Measurements from ENCODE around the gene DDIAS. TPM values are rescaled to one million over a fixed set of nuclear protein-coding genes. Genes with fewer than 3 reads are reported as not detected.

DDIAS gene
- total and polyA plus RNA-seq, 10 of the 15 experiments (the other 5 are each of a cell fraction or from before 2014, with no cell fraction given) = 6.9 to 27.8 (median 12.9) TPM

DNA sequence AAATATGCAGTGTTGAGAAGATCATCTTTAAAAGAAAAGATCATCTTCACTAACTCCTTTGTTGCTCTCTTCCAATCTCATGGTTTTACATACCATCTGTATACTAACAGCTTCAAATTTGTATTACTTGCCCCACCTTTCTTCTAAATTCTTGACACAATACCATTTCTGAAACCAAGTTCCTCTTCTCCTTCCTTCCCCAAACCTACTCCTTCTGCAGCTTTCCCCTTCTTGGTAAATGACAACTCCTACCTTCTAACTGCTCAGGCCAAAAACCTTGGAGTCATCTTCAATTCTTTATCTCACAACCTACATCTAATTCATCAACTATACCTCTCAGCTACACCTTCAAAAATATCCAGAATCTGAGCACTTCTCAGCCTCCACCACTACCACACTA lies 10.6 kb upstream of the DDIAS start:
- H2AFZ ChIP-seq (ENCODE audit: control insufficient read depth, low read depth, low read length) = no peak overlapping the region
- no peak overlapping the region for H3K9ac ChIP-seq (ENCODE audit: control insufficient read depth, insufficient read depth, low read length)
- CTCF ChIA-PET = interaction anchor here (2.1 to 7.7 kb wide), 2 partner anchors 11 to 23 kb away, joined by 8 to 46 read pairs; partner anchors contain the start of gene DDIAS
- RAD21 ChIA-PET (ENCODE audit: unreplicated experiment) = no interaction called here
- TF ChIP-seq KAT2A (conservative IDR thresholded peaks at IDR 0.05; ENCODE audit: control insufficient read depth, low read depth, low read length) (no peak), MTA3 (IDR thresholded peaks at IDR 0.05; ENCODE audit: borderline replicate concordance, low read length) (no peak), FOS (IDR thresholded peaks at IDR 0.05; ENCODE audit: borderline replicate concordance, extremely low read depth, insufficient read length) (no peak), RELA (IDR thresholded peaks at IDR 0.05; ENCODE audit: borderline replicate concordance, partially characterized antibody) (no peak), EZH2 (IDR thresholded peaks at IDR 0.05; ENCODE audit: borderline replicate concordance, control insufficient read depth, low read depth, low read length) (no peak), MEF2A (IDR thresholded peaks at IDR 0.05; ENCODE audit: insufficient read depth, low read depth, low read length) (no peak), MXI1 (IDR thresholded peaks at IDR 0.05; ENCODE audit: low read depth, low read length) (no peak)
- TF ChIP-seq, protein P1, sequence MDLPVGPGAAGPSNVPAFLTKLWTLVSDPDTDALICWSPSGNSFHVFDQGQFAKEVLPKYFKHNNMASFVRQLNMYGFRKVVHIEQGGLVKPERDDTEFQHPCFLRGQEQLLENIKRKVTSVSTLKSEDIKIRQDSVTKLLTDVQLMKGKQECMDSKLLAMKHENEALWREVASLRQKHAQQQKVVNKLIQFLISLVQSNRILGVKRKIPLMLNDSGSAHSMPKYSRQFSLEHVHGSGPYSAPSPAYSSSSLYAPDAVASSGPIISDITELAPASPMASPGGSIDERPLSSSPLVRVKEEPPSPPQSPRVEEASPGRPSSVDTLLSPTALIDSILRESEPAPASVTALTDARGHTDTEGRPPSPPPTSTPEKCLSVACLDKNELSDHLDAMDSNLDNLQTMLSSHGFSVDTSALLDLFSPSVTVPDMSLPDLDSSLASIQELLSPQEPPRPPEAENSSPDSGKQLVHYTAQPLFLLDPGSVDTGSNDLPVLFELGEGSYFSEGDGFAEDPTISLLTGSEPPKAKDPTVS (IDR thresholded peaks at IDR 0.05; ENCODE audit: low read depth, low read length) = no peak
- TF ChIP-seq, protein P2, sequence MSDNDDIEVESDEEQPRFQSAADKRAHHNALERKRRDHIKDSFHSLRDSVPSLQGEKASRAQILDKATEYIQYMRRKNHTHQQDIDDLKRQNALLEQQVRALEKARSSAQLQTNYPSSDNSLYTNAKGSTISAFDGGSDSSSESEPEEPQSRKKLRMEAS (IDR thresholded peaks at IDR 0.05; ENCODE audit: low read depth, low read length) = no peak
- ATAC-seq (no peak), DNase-seq (ENCODE audit: low read depth, low spot score) (no peak), FAIRE-seq (no peak)
- no peak overlapping the region for H3K27ac ChIP-seq (ENCODE audit: control insufficient read depth, insufficient read depth)
- no peaks in the 10 kb centered on the region for H4K20me1 ChIP-seq (ENCODE audit: control insufficient read depth, insufficient read depth)
- H3K4me2 ChIP-seq (ENCODE audit: control insufficient read depth, insufficient read depth) = no peak overlapping the region
- no TSS peak for BruUV-seq (replicated peaks)
- peaks cover 12% of the 10 kb centered on the region; the same call in 1 of the 2 replicates for H3K4me1 ChIP-seq (ENCODE audit: control insufficient read depth, insufficient read depth, low read length)
- H3K79me2 ChIP-seq (ENCODE audit: control insufficient read depth, insufficient read depth, low read length) = no peaks in the 10 kb centered on the region
- POLR2A ChIA-PET = interaction anchor here (1.3 kb wide), 1 partner anchor 9 kb away, joined by 3 read pairs; the partner anchor contains the start of gene PRCP
- no peak overlapping the region for H3K4me3 ChIP-seq
- H3K9me3 ChIP-seq (replicated peaks; ENCODE audit: control insufficient read depth, insufficient read depth, low read length) = peaks cover 2% of the 10 kb centered on the region; the same call in 1 of the 3 replicates
- no peaks in the 10 kb centered on the region for H3K36me3 ChIP-seq (ENCODE audit: control insufficient read depth in 2 of 2, insufficient read depth in 2 of 2, low read length in 1 of 2)
- SMC1A ChIA-PET (ENCODE audit: uncharacterized antibody, unreplicated experiment) = interaction anchor here (1.6 kb wide), 1 partner anchor 23 kb away, joined by 8 read pairs; no protein-coding TSS in a partner anchor
- intact Hi-C loops (cut with micrococcal nuclease; ENCODE audit: unreplicated experiment) = no loop called here
- no peaks in the 10 kb centered on the region for H3K27me3 ChIP-seq (replicated peaks in 1 of 2; ENCODE audit: control insufficient read depth in 2 of 2, insufficient read depth in 2 of 2, low read length in 1 of 2)
- in situ Hi-C loops (cut with MboI) = no loop called here
